Skeletal muscle tissue (tissue), 4 donors: ENCODE results near the gene COMMD4. TPM values are rescaled to one million over a fixed set of nuclear protein-coding genes. Genes with fewer than 3 reads are reported as not detected.
"Not testable (repeated sequence)": the region's sequence is repeated elsewhere in the genome, so short reads cannot be mapped to it uniquely, and the experiment has no call there.

Experiments used
- H3K27ac ChIP-seq: one replicate; pipeline ENCODE4 v1.7.0; 2013; ENCODE audit warnings: mild to moderate bottlenecking, low read depth, low read length, inconsistent platforms
- H3K27me3 ChIP-seq, 3 donors: one replicate each; pipeline ENCODE4 v1.7.0; 2013; ENCODE audit warnings: low read length in 3 of 3; ENCODE audit not compliant: control insufficient read depth in 3 of 3, insufficient read depth in 3 of 3
- H3K36me3 ChIP-seq, 3 donors: one replicate each; pipeline ENCODE4 v1.7.0; 2013; ENCODE audit warnings: low read length in 3 of 3; ENCODE audit not compliant: control insufficient read depth in 3 of 3, insufficient read depth in 3 of 3
- H3K4me1 ChIP-seq, 3 donors: one replicate each; pipeline ENCODE4 v1.7.0; 2013; ENCODE audit warnings: low read length in 3 of 3, mild to moderate bottlenecking in 3 of 3; ENCODE audit not compliant: control insufficient read depth in 3 of 3, insufficient read depth in 3 of 3
- H3K4me3 ChIP-seq, 3 donors: one replicate each; pipeline ENCODE4 v1.7.0; 2013; ENCODE audit warnings: low read length in 3 of 3
- H3K9ac ChIP-seq, 3 donors: one replicate each; pipeline ENCODE4 v1.7.0; 2013; ENCODE audit warnings: low read length in 3 of 3, mild to moderate bottlenecking in 3 of 3, moderate library complexity in 2 of 3, low read depth in 1 of 3
- H3K9me3 ChIP-seq, 3 donors: one replicate each; pipeline ENCODE4 v1.7.0; 2013; ENCODE audit warnings: low read length in 3 of 3; ENCODE audit not compliant: control insufficient read depth in 3 of 3
- total RNA-seq: library from RNA; depleted of rRNA; stranded (reverse); fragments of >200 nt; gene quantifications from one replicate; pipeline ENCODE4 v1.2.3, GENCODE V29; 2014
- donor health status: Osteomylitis.

The COMMD4 gene
- total RNA-seq: 13.6 TPM

DNA sequence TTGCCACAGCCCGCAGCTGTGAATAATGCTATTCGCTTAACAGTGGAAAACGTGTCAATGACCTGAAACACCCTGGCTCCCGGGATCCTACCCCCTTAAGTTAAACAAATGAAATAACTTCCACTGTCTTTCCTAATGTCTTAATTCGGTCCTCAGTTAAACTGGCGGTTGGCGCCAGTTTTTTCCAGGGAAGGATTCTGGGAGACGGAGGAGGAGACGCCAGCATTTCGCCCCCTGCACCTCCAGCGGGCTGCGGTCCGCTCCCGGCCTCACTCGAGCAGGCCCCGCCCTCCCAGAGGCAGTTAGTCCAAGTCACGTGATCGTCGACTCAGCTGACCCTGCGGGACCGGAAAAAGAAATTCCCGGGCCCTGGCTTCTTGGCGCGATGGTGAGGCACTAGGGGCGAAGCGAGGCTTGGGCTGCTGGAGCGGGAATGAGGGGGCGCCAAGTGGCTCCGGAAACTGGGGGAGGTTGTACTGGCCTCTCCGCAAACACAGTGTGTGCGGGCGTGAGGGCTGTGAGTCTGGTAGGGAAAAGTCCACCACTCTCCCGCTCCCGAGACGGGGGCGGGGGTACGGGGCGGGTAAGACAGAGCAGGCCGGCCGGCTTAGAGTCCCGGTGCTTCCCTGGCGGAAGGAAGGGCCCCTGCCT is at the start of gene COMMD4:
Gene COMMD4 (plus strand): TSS at position 359 of the 651 bp plus-strand sequence. CDS start 27 bp downstream, at position 386.
- H3K27ac ChIP-seq: peak within 1 kb of the TSS; percentile 44
- H3K4me3 ChIP-seq: peak within 1 kb of the TSS; percentile 57 to 90 (median 81)
- H3K36me3 ChIP-seq: peaks cover 4 to 7% (median 6%) of the 10 kb centered on the region in 3 donors
- no peaks in the 10 kb centered on the region for H3K27me3 ChIP-seq
- H3K9me3 ChIP-seq: no peaks in the 10 kb centered on the region
- H3K9ac ChIP-seq: peak within 1 kb of the TSS; percentile 77 to 84 (median 80)
- peaks cover 7 to 12% (median 7%) of the 10 kb centered on the region in 3 donors for H3K4me1 ChIP-seq

DNA sequence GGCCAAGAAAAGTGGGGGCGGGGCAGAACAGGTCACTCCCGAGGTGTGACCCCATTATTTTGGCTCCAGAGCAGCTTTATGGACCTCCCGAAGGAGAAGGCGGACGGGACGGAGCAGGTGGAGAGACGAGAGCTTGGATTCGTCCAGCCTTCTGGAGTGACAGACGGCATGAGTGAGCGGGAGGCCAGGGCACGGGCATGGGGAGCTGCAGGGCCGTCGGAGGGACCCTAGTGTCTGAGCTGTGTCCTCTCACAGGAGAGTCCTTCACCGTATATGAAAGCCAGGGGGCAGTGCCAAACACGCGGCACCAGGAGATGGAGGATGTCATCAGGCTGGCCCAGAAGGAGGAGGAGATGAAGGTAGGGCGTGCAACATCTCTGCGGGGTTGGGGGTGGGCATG is 42.2 kb upstream of the COMMD4 start:
- H3K9ac ChIP-seq, H3K27me3 ChIP-seq, H3K4me3 ChIP-seq, H3K4me1 ChIP-seq, H3K9me3 ChIP-seq, H3K36me3 ChIP-seq, H3K27ac ChIP-seq: not testable (repeated sequence)

DNA sequence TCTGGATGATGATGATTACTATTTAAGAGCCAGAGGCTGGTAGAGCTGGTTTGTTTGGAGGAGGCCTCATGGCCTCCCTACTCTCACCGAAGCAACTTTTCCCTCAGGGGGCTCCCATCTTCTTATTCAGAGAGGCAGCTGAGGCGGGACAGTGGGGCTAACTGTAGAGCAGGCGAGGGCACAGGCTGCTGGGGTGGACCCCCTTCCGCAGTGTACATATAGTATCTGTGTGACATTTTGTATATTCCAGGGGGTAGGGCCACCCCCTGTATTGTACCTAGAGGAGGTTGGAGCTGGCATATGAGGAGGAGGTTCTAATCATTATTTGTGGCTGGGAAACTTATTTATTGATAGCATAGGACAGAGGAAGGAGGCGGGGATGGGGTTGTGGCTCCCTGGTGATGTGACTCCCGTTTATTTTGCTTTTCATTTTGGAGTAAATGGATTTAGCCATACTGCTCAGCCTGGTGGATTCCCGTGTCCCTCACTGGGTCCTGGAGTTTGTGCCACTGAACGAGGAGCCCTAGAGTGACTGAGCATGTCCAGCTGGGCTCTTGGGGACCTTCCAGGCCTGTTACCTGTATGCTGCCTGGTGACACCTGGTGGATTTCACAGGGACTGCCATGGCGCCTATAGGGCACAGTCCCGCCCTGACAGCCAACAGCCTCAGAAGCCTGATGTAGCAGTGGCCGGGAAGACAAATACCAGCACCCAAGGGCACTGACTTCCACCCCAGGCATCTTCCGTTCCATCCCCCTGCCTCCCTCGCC is 37.1 kb upstream of the COMMD4 start:
- not testable (repeated sequence) for H3K4me1 ChIP-seq, H3K4me3 ChIP-seq

DNA sequence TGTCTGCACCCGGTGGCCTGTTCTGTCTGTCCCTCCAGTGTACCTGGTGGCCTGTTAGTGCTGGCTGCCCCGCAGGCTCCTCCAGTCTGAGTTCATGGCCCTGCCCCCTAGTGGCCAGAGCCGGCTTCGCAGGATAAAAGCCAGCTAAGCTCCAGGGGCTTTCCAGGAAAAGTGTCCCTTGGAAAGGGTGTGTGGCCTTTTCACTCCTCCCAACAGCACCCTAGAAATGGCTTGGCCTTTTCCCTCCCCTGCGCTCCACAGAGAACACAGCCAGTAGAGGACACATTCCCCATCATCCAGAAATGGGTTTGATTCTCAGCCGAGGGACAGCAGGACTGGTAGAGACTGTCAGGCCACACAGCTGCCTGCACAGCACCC is 36.6 kb upstream of the COMMD4 start:
- not testable (repeated sequence) for H3K9me3 ChIP-seq, H3K27ac ChIP-seq, H3K4me1 ChIP-seq, H3K9ac ChIP-seq, H3K4me3 ChIP-seq, H3K27me3 ChIP-seq, H3K36me3 ChIP-seq

More for the DNA sequence above, 37.1 kb upstream of the COMMD4 start:
- not testable (repeated sequence) for H3K9ac ChIP-seq, H3K36me3 ChIP-seq, H3K9me3 ChIP-seq, H3K27ac ChIP-seq, H3K27me3 ChIP-seq

DNA sequence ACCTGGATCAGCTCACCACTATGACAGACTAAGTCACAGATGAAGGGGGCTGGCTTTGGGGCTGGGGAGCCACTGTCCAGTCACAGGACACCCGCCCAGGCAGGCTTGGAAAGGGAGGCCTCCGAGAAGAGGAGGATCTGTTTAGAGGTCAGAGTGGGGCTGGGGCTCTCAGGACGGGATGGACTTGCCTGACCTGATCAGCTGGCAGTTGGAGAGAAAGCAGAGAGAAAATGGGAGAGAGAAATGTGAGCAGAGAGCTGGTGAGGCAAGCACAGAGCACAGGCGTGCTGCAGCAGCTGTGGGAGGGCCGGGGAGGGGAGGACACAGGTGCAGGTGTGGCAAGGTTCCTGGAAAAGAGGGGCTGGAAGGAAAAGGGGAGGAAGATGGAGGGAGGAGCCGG is 35.8 kb upstream of the COMMD4 start:
- H3K36me3 ChIP-seq, H3K9ac ChIP-seq, H3K4me1 ChIP-seq, H3K27ac ChIP-seq, H3K27me3 ChIP-seq, H3K4me3 ChIP-seq, H3K9me3 ChIP-seq: not testable (repeated sequence)

DNA sequence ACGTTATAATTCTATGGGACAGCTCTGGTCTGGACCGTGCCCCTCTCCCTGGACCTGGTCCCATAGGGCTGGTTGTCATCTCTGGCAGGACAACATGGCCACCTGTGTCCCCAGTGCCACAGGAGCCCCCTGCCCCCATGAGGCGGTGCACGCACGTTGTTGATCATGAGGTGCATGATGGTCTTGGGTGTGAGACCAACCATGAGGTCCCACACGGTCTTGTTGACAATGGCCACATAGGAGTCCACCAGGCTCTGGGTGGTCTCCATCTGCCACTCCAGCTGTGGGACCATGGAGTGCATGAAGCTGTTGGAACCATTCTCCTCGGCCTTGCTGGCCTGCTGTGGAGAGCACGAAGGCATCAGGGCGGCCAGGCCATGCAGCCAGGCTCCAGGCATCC is 33.5 kb upstream of the COMMD4 start:
- no peaks in the 10 kb centered on the region for H3K4me1 ChIP-seq
- no peak overlapping the region for H3K4me3 ChIP-seq

DNA sequence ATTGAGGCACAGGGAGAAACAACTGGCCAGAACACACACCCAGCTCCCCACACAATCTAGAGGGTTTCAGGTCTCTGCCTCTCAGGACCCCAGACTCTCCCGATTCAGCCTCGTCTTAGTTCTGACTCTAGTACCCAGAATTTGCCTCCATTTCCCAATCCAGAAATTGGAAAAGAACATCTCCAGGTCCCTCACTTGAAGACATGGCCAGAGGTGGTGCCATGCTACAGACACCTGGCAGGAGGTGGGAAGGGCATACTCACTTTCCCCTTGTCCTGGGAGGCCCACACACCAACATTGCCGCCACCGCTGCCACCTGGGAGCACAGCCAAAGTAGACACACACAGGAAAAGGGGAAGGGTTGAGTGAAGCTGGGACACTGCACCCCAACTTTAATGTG is 33.1 kb upstream of the COMMD4 start:
- not testable (repeated sequence) for H3K27ac ChIP-seq, H3K4me1 ChIP-seq, H3K4me3 ChIP-seq, H3K9me3 ChIP-seq, H3K36me3 ChIP-seq, H3K9ac ChIP-seq
- peaks cover 0 to 21% (median 8%) of the 10 kb centered on the region in 3 donors for H3K27me3 ChIP-seq

More for the DNA sequence above, 33.5 kb upstream of the COMMD4 start:
- H3K27me3 ChIP-seq: peaks cover 0 to 17% (median 3%) of the 10 kb centered on the region in 3 donors
- no peak overlapping the region for H3K9ac ChIP-seq
- no peak overlapping the region for H3K27ac ChIP-seq
- H3K36me3 ChIP-seq: no peaks in the 10 kb centered on the region
- H3K9me3 ChIP-seq: no peaks in the 10 kb centered on the region

DNA sequence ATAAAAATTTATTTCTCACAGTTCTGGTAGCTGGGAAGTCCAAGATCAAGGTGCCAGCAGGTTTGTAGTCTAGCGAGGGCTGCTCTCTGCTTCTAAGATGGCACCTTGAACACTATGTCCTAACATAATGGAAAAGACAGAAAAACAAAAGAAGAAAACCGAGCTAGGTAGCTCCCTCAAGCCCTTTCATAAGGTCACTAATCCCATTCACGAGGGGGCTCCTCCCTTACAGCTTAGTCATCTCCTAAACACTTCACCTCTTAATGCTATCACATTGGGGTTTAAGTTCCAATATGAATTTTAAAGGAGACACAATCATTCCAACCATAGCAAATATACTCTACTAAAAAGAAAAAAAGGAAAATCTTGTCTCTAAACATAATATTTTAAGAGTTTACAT is 29.7 kb upstream of the COMMD4 start:
- Histone ChIP-seq H3K27me3 (peaks cover 5 to 32% (median 14%) of the 10 kb centered on the region in 3 donors), H3K9me3 (no peaks in the 10 kb centered on the region), H3K4me1 (no peaks in the 10 kb centered on the region), H3K36me3 (no peaks in the 10 kb centered on the region), H3K27ac (no peak overlapping the region), H3K9ac (no peak overlapping the region), H3K4me3 (no peak overlapping the region)

DNA sequence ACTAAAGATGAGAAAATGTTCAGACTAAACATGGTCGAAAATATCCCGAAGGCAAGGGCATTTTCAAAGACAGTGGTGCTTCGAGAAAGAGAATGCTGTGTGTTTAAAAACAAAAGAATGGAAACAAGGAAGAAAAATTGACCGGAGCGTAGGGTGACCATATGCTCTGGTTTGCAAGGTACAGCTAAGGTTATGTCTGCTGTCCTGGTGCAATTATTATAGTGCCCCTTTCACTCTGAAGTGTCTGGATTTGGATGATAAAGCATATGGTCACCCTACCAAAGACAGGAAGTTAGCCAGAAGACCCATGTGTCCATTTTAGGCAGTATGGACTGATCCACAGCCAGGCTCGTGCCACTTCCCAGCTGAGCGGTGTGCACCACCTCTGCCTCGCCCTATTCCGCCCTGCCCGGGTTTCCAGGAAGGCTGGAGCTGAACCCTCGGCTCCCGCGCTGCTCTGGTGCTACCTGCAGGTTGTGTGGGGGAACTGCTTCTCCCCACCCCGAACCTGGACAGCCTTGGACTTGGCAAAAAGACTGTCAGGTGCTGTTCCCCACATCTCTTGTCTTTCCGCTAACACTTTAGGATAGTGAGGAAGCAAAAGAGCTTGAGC is 28.0 kb upstream of the COMMD4 start:
- Histone ChIP-seq H3K36me3 (no peaks in the 10 kb centered on the region), H3K9me3 (no peaks in the 10 kb centered on the region), H3K9ac (no peak overlapping the region), H3K27me3 (peaks cover 5 to 27% (median 14%) of the 10 kb centered on the region in 3 donors), H3K27ac (no peak overlapping the region), H3K4me1 (no peaks in the 10 kb centered on the region), H3K4me3 (no peak overlapping the region)

DNA sequence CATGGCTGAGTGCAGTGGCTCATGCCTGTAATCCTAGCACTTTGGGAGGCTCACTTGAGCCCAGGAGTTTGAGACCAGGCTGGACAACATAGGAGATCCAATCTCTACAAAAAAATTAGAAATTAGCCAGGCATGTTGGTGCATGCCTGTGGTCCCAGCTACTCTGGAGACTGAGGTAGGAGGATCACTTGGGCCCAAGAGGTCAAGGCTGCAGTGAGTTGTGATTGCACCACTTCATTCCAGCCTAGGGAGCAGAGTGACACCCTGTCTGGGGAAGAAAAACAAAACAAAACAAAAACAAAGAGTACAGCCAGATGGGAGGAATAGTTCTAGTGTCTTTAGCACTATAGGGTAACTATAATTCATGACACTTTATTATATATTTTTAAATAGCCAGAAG is 26.2 kb upstream of the COMMD4 start:
- H3K4me3 ChIP-seq: no peak overlapping the region
- H3K36me3 ChIP-seq: no peaks in the 10 kb centered on the region
- no peak overlapping the region for H3K9ac ChIP-seq
- H3K9me3 ChIP-seq: no peaks in the 10 kb centered on the region
- H3K27me3 ChIP-seq: peaks cover 5 to 24% (median 14%) of the 10 kb centered on the region in 3 donors
- no peak overlapping the region for H3K27ac ChIP-seq
- H3K4me1 ChIP-seq: no peaks in the 10 kb centered on the region
